ENCODE measurements around the gene GEMIN8. TPM values are rescaled to one million over a fixed set of nuclear protein-coding genes. Genes with fewer than 3 reads are reported as not detected.

GEMIN8 gene
- total and polyA plus RNA-seq, 2 experiments from 2014 or later = 12.4 to 15.8 TPM

DNA sequence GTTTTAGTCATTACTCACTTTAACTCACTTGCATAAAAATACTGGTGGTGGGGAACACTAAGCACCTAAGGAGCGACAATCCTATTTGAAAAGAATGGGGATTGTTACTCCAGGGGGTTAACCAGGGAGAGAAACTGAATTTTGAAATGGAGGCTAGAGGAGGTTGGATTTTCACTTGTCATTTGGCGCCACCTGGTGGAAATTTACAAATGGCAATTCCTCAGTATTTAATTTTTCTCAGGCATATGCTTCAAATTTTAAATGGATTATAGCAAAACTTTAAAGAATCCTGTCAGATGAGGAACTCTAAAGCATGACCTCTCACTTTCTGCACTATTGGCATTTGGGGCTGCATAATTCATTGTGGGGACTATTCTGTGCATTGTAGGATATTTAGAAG is 2.7 kb upstream of the GEMIN8 start:
- Histone ChIP-seq H3K9me2 (replicated peaks; ENCODE audit: insufficient read depth) (no peaks in the 10 kb centered on the region), H4K20me1 (ENCODE audit: insufficient read depth, poor library complexity, severe bottlenecking) (no peaks in the 10 kb centered on the region), H3K27ac (no peak overlapping the region), H3K79me2 (peaks cover 6% of the 10 kb centered on the region), H3K4me3 (no peak overlapping the region), H3K27me3 (no peaks in the 10 kb centered on the region), H2AFZ (no peak overlapping the region), H3K4me2 (no peak overlapping the region), H3K4me1 (ENCODE audit: insufficient read depth) (no peaks in the 10 kb centered on the region), H3K36me3 (replicated peaks; ENCODE audit: insufficient read depth, low read depth) (no peaks in the 10 kb centered on the region), H3K9me3 (ENCODE audit: low read depth) (no peaks in the 10 kb centered on the region)
- WGBS (ENCODE audit: low lambda C conversion rate, missing lambda C conversion rate) = 6% methylated on average over 2 of the region's 2 CpGs
- peak; percentile 69 for DNase-seq (ENCODE audit: low spot score)
- TF ChIP-seq CTCF (IDR thresholded peaks at IDR 0.05; ENCODE audit: poor library complexity) = peak; percentile 81
- no peak for TF ChIP-seq EZH2 (IDR thresholded peaks at IDR 0.05; ENCODE audit: borderline replicate concordance)
- no peak for TF ChIP-seq EZH2phosphoT487 (IDR thresholded peaks at IDR 0.05; ENCODE audit: low read depth, severe bottlenecking, unreplicated experiment)

DNA sequence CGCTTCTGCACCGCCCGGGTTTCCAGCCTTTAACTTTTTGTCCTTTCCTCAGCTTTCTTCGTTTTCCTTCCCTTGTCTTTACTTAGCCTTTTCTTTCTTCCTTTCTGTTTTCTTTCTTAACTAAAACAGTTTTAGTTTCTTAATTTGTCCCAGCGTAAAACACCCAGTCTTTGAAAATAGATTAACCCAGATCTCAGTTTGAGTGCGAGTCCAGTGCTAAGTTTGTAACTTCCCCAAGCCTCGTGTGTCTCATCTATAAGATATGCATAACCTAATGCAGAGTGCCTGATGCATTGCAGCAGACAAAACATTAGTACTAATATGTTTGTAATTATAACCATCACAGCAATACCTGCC is 460 bp upstream of the GEMIN8 start:
- Histone ChIP-seq H3K4me1 (ENCODE audit: insufficient read depth) (no peaks in the 10 kb centered on the region), H3K9me2 (replicated peaks; ENCODE audit: insufficient read depth) (no peaks in the 10 kb centered on the region), H3K4me2 (peak overlapping the region; percentile 65), H3K9me3 (ENCODE audit: low read depth) (no peaks in the 10 kb centered on the region), H3K36me3 (replicated peaks; ENCODE audit: insufficient read depth, low read depth) (no peaks in the 10 kb centered on the region), H4K20me1 (ENCODE audit: insufficient read depth, poor library complexity, severe bottlenecking) (no peaks in the 10 kb centered on the region), H2AFZ (peak overlapping the region; percentile 18), H3K27ac (peak overlapping the region; percentile 86), H3K4me3 (peak overlapping the region; percentile 22), H3K79me2 (peaks cover 6% of the 10 kb centered on the region), H3K27me3 (no peaks in the 10 kb centered on the region)
- TF ChIP-seq EZH2 (IDR thresholded peaks at IDR 0.05; ENCODE audit: borderline replicate concordance) = no peak
- TF ChIP-seq CTCF (IDR thresholded peaks at IDR 0.05; ENCODE audit: poor library complexity) = no peak
- TF ChIP-seq EZH2phosphoT487 (IDR thresholded peaks at IDR 0.05; ENCODE audit: low read depth, severe bottlenecking, unreplicated experiment) = no peak
- 45% methylated on average over 7 of the region's 7 CpGs for WGBS (ENCODE audit: low lambda C conversion rate, missing lambda C conversion rate)
- no peak for DNase-seq (ENCODE audit: low spot score)

GRCh38 chrX:14029039-14029424 is 660 bp downstream of the GEMIN8 start:
- H3K27me3 ChIP-seq = no peaks in the 10 kb centered on the region
- no peaks in the 10 kb centered on the region for H3K4me1 ChIP-seq (ENCODE audit: insufficient read depth)
- peak overlapping the region; percentile 70 for H3K4me2 ChIP-seq
- no peaks in the 10 kb centered on the region for H4K20me1 ChIP-seq (ENCODE audit: insufficient read depth, poor library complexity, severe bottlenecking)
- peak overlapping the region; percentile 66 for H2AFZ ChIP-seq
- DNase-seq (ENCODE audit: low spot score) = no peak
- 27% methylated on average over 7 of the region's 7 CpGs for WGBS (ENCODE audit: low lambda C conversion rate, missing lambda C conversion rate)
- H3K27ac ChIP-seq = peak overlapping the region; percentile 86
- no peaks in the 10 kb centered on the region for H3K9me3 ChIP-seq (ENCODE audit: low read depth)
- H3K79me2 ChIP-seq = peaks cover 6% of the 10 kb centered on the region
- no peaks in the 10 kb centered on the region for H3K9me2 ChIP-seq (replicated peaks; ENCODE audit: insufficient read depth)
- TF ChIP-seq EZH2phosphoT487 (IDR thresholded peaks at IDR 0.05; ENCODE audit: low read depth, severe bottlenecking, unreplicated experiment) = no peak
- TF ChIP-seq EZH2 (IDR thresholded peaks at IDR 0.05; ENCODE audit: borderline replicate concordance) = no peak
- no peak for TF ChIP-seq CTCF (IDR thresholded peaks at IDR 0.05; ENCODE audit: poor library complexity)
- peak overlapping the region; percentile 36 for H3K4me3 ChIP-seq
- no peaks in the 10 kb centered on the region for H3K36me3 ChIP-seq (replicated peaks; ENCODE audit: insufficient read depth, low read depth)

- H3K9me2 ChIP-seq (replicated peaks; ENCODE audit: insufficient read depth) = no peaks in the 10 kb centered on the region
- no peaks in the 10 kb centered on the region for H4K20me1 ChIP-seq (ENCODE audit: insufficient read depth, poor library complexity, severe bottlenecking)
- no peak for DNase-seq (ENCODE audit: low spot score)
- H3K4me1 ChIP-seq (ENCODE audit: insufficient read depth) = no peaks in the 10 kb centered on the region
- peak overlapping the region; percentile 70 for H3K4me2 ChIP-seq
- no peak overlapping the region for H2AFZ ChIP-seq
- no peaks in the 10 kb centered on the region for H3K9me3 ChIP-seq (ENCODE audit: low read depth)
- H3K27ac ChIP-seq = peak overlapping the region; percentile 86
- WGBS (ENCODE audit: low lambda C conversion rate, missing lambda C conversion rate) = 65% methylated on average over 3 of the region's 3 CpGs
- peak overlapping the region; percentile 36 for H3K4me3 ChIP-seq
- H3K27me3 ChIP-seq = no peaks in the 10 kb centered on the region
- H3K36me3 ChIP-seq (replicated peaks; ENCODE audit: insufficient read depth, low read depth) = no peaks in the 10 kb centered on the region
- TF ChIP-seq EZH2phosphoT487 (IDR thresholded peaks at IDR 0.05; ENCODE audit: low read depth, severe bottlenecking, unreplicated experiment) (no peak), CTCF (IDR thresholded peaks at IDR 0.05; ENCODE audit: poor library complexity) (no peak), EZH2 (IDR thresholded peaks at IDR 0.05; ENCODE audit: borderline replicate concordance) (no peak)
- peaks cover 6% of the 10 kb centered on the region for H3K79me2 ChIP-seq
Measured at GRCh38 chrX:14028473-14028872, 1.2 kb downstream of the GEMIN8 start.

Measured in hepatocyte (in vitro differentiated cells).